ENCODE measurements around the gene BBS1. TPM values are rescaled to one million over a fixed set of nuclear protein-coding genes. Genes with fewer than 3 reads are reported as not detected.

BBS1 gene
- total and polyA plus RNA-seq, 4 experiments from 2014 or later = 8.9 to 41.3 (median 26.4) TPM

- intact Hi-C loops (cut with micrococcal nuclease) = loop anchor here (1.0 to 5.0 kb wide), 3 partner anchors 14 to 151 kb away; partner anchors contain the start of genes DPP3 and RBM14
- H3K4me1 ChIP-seq (ENCODE audit: insufficient read depth, low read length) = peaks cover 20% of the 10 kb centered on the region
- peak within 1 kb of the TSS; percentile 91 to 97 (median 95) for H3K27ac Mint-ChIP-seq
- no peaks in the 10 kb centered on the region for H3K36me3 ChIP-seq (ENCODE audit: insufficient read depth, low read length)
- ChIA-PET CTCF (ENCODE audit: partially characterized antibody) (interaction anchor here (0.5 to 1.6 kb wide), 5 partner anchors 12 to 702 kb away, joined by 3 to 5 read pairs (median 4); partner anchors contain the start of genes DPP3 and MRPL11), POLR2A (ENCODE audit: partially characterized antibody) (interaction anchor here (0.6 to 5.7 kb wide), 18 partner anchors 10 to 414 kb away, joined by 3 to 72 read pairs (median 4); partner anchors contain the start of genes ACTN3, BBS1, DPP3 and MRPL11)
- peak within 1 kb of the TSS; percentile 81 for H3K27ac ChIP-seq (ENCODE audit: low read depth, low read length)
- H3K9me3 ChIP-seq (ENCODE audit: control insufficient read depth in 1 of 2, low read length in 2 of 2) = no peaks in the 10 kb centered on the region
- peaks cover 13 to 33% (median 21%) of the 10 kb centered on the region in 4 donors for H3K4me1 Mint-ChIP-seq
- H3K4me3 ChIP-seq (ENCODE audit: low read length in 2 of 2) = peak within 1 kb of the TSS; percentile 58 to 65
- H3K27me3 Mint-ChIP-seq = no peaks in the 10 kb centered on the region
- H3K4me3 Mint-ChIP-seq = peak within 1 kb of the TSS; percentile 89 to 94 (median 90)
- peaks cover 0 to 3% (median under 1%) of the 10 kb centered on the region in 8 donors for H3K9me3 Mint-ChIP-seq
- H3K36me3 Mint-ChIP-seq = peaks cover 3 to 5% of the 10 kb centered on the region in 2 donors
- peak; percentile 91 to 95 (median 92) for DNase-seq
- no peaks in the 10 kb centered on the region for H3K27me3 ChIP-seq (ENCODE audit: insufficient read depth, low read length)
These were observed 44.0 kb upstream of the BBS1 start, which contains the start of gene PELI3 for GRCh38 chr11:66466225-66467033. Gene PELI3 (plus strand): TSS chr11:66466905. CDS start chr11:66468129, 1,224 bp downstream.

DNA sequence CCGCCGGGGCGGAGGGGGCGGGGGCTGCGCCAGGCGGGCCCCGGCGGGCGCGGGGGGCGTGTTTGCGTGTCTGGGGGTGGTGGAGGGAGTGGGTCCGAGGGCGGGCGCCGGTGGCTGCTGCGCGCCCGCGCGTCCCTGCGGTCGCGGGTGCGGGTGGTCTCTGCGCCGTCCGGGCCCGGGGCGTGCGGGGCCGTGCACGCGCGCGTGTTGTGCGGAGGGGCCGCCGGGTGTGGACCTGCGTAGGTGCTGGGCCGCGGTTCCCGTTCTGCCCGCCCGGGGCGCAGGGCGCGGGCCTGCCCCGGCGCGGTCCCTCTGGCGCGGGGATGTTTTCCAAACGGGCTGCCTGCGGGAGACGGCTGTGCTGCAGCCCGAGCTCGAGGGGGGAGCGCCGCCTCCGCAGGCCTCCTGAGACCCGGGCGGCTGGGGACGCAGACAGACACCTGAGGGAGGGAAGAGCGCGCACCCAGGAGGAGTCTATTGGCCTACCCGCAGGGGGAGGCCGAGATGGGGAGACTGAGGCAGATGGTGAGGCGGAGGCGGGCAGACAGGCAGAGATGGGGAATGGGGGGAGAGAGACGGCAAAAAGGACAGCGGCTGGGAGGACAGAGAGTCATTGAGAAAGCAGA, 43.3 kb upstream of the BBS1 start:
- POLR2A ChIA-PET (ENCODE audit: partially characterized antibody) = interaction anchor here (0.6 to 5.7 kb wide), 15 partner anchors 11 to 414 kb away, joined by 3 to 72 read pairs (median 6); partner anchors contain the start of genes ACTN3, BBS1, DPP3 and MRPL11
- DNase-seq = peak in 1 of 5 donors; percentile 50
- CTCF ChIA-PET (ENCODE audit: partially characterized antibody) = interaction anchor here (1.0 to 1.6 kb wide), 4 partner anchors 11 to 17 kb away, joined by 3 to 4 read pairs (median 4); partner anchors contain the start of gene DPP3
- Mint-ChIP-seq H3K9me3 (peaks cover 0 to 3% (median under 1%) of the 10 kb centered on the region in 8 donors), H3K36me3 (peaks cover 3 to 5% of the 10 kb centered on the region in 2 donors), H3K4me3 (peak overlapping the region; percentile 88 to 91 (median 90)), H3K27ac (peak overlapping the region; percentile 42 to 96 (median 90)), H3K27me3 (no peaks in the 10 kb centered on the region), H3K4me1 (peaks cover 13 to 33% (median 21%) of the 10 kb centered on the region in 4 donors)
- H3K9me3 ChIP-seq (ENCODE audit: control insufficient read depth in 1 of 2, low read length in 2 of 2) = no peaks in the 10 kb centered on the region
- intact Hi-C loops (cut with micrococcal nuclease) = loop anchor here (5.0 kb wide), 1 partner anchor 150 kb away; the partner anchor contains the start of gene RBM14
- no peaks in the 10 kb centered on the region for H3K36me3 ChIP-seq (ENCODE audit: insufficient read depth, low read length)
- no peaks in the 10 kb centered on the region for H3K27me3 ChIP-seq (ENCODE audit: insufficient read depth, low read length)
- peaks cover 20% of the 10 kb centered on the region for H3K4me1 ChIP-seq (ENCODE audit: insufficient read depth, low read length)
- H3K27ac ChIP-seq (ENCODE audit: low read depth, low read length) = peak overlapping the region; percentile 56
- H3K4me3 ChIP-seq (ENCODE audit: low read length in 2 of 2) = peak overlapping the region; percentile 58 to 65

DNA sequence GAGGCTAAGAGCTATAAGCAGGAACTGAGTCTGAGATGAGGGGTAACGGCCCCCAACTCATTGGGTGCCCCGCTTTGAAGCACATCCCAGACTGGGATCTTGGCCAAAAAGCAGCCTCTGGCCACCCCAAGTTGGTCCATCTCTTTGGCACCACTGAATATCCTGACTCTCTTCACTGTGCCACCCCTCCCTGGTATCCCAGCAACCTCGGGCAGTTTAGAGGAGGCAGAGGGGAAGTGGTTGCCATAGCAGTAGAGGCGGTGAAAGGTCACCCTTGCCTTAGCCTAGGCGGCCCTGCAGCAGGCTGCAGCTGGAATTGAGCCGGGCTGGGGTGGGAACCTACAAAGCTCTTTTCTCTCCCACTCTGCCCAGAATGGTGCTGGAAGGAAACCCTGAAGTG, 42.7 kb upstream of the BBS1 start:
- ChIA-PET CTCF (ENCODE audit: partially characterized antibody) (interaction anchor here (1.0 to 1.6 kb wide), 3 partner anchors 11 to 16 kb away, joined by 3 to 4 read pairs (median 4); partner anchors contain the start of gene DPP3), POLR2A (ENCODE audit: partially characterized antibody) (interaction anchor here (0.6 to 5.7 kb wide), 7 partner anchors 11 to 210 kb away, joined by 3 to 72 read pairs (median 7); partner anchors contain the start of genes ACTN3, DPP3, MRPL11 and RBM4B)
- Mint-ChIP-seq H3K27me3 (no peaks in the 10 kb centered on the region), H3K36me3 (peaks cover 5% of the 10 kb centered on the region in 2 donors), H3K27ac (peak overlapping the region; percentile 42 to 96 (median 90)), H3K4me1 (peaks cover 13 to 33% (median 21%) of the 10 kb centered on the region in 4 donors), H3K9me3 (peaks cover 0 to 2% (median under 1%) of the 10 kb centered on the region in 8 donors), H3K4me3 (peak overlapping the region; percentile 88 to 91 (median 90))
- no peaks in the 10 kb centered on the region for H3K9me3 ChIP-seq (ENCODE audit: control insufficient read depth in 1 of 2, low read length in 2 of 2)
- intact Hi-C loops (cut with micrococcal nuclease) = loop anchor here (5.0 kb wide), 1 partner anchor 150 kb away; the partner anchor contains the start of gene RBM14
- H3K4me1 ChIP-seq (ENCODE audit: insufficient read depth, low read length) = peaks cover 20% of the 10 kb centered on the region
- H3K36me3 ChIP-seq (ENCODE audit: insufficient read depth, low read length) = peaks cover 6% of the 10 kb centered on the region
- DNase-seq = peak; percentile 12 to 48 (median 21)
- peak overlapping the region; percentile 58 to 65 for H3K4me3 ChIP-seq (ENCODE audit: low read length in 2 of 2)
- no peaks in the 10 kb centered on the region for H3K27me3 ChIP-seq (ENCODE audit: insufficient read depth, low read length)
- peak overlapping the region; percentile 56 for H3K27ac ChIP-seq (ENCODE audit: low read depth, low read length)

DNA sequence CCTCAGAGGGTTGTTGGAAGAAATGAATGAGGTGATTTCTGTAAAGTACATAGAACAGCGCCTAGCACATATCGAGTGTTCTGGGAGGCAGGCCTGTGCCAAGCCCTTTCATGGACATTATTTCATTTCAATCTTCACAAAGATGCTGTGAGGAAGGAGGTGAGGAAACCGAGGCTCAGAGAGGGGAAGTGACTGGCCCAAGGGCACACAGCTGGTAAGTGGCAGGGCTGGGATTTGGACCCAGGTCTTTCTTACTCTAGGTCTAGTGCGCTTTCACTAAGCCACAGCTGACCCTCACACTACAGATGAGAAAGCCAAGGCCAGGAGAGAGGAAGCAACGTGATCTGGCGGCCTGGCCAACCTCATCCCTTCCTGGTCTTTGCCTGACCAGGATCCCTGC, 41.7 kb upstream of the BBS1 start:
- Mint-ChIP-seq H3K4me3 (peak overlapping the region in 7 of 8 donors; percentile 39 to 91 (median 89)), H3K27ac (peak overlapping the region in 4 of 7 donors; percentile 46 to 66 (median 60)), H3K4me1 (peaks cover 11 to 33% (median 21%) of the 10 kb centered on the region in 4 donors), H3K36me3 (peaks cover 5 to 7% of the 10 kb centered on the region in 2 donors), H3K9me3 (no peaks in the 10 kb centered on the region), H3K27me3 (no peaks in the 10 kb centered on the region)
- DNase-seq = no peak
- Histone ChIP-seq H3K4me3 (ENCODE audit: low read length in 2 of 2) (no peak overlapping the region), H3K9me3 (ENCODE audit: control insufficient read depth in 1 of 2, low read length in 2 of 2) (no peaks in the 10 kb centered on the region), H3K27ac (ENCODE audit: low read depth, low read length) (no peak overlapping the region), H3K36me3 (ENCODE audit: insufficient read depth, low read length) (peaks cover 9% of the 10 kb centered on the region), H3K4me1 (ENCODE audit: insufficient read depth, low read length) (peaks cover 20% of the 10 kb centered on the region), H3K27me3 (ENCODE audit: insufficient read depth, low read length) (no peaks in the 10 kb centered on the region)
- intact Hi-C loops (cut with micrococcal nuclease) = loop anchor here (5.0 kb wide), 1 partner anchor 149 kb away; the partner anchor contains the start of gene RBM14
- CTCF ChIA-PET (ENCODE audit: partially characterized antibody) = interaction anchor here (0.7 to 1.7 kb wide), 5 partner anchors 10 to 208 kb away, joined by 3 to 7 read pairs (median 4); partner anchors contain the start of genes DPP3 and MRPL11
- POLR2A ChIA-PET (ENCODE audit: partially characterized antibody) = interaction anchor here (1.0 to 5.7 kb wide), 3 partner anchors 12 to 47 kb away, joined by 4 to 72 read pairs (median 7); partner anchors contain the start of genes DPP3 and MRPL11

GRCh38 chr11:66469441-66469840, 41.0 kb upstream of the BBS1 start:
- no peaks in the 10 kb centered on the region for H3K27me3 Mint-ChIP-seq
- no peaks in the 10 kb centered on the region for H3K9me3 Mint-ChIP-seq
- no peaks in the 10 kb centered on the region for H3K27me3 ChIP-seq (ENCODE audit: insufficient read depth, low read length)
- H3K4me3 ChIP-seq (ENCODE audit: low read length in 2 of 2) = no peak overlapping the region
- CTCF ChIA-PET (ENCODE audit: partially characterized antibody) = interaction anchor here (0.6 to 1.7 kb wide), 6 partner anchors 9 to 207 kb away, joined by 3 to 7 read pairs (median 4); partner anchors contain the start of genes DPP3 and MRPL11
- H3K4me1 Mint-ChIP-seq = peaks cover 11 to 33% (median 21%) of the 10 kb centered on the region in 4 donors
- no peak overlapping the region for H3K27ac Mint-ChIP-seq
- POLR2A ChIA-PET (ENCODE audit: partially characterized antibody) = interaction anchor here (1.0 to 5.7 kb wide), 3 partner anchors 11 to 48 kb away, joined by 4 to 72 read pairs (median 7); partner anchors contain the start of genes DPP3 and MRPL11
- H3K27ac ChIP-seq (ENCODE audit: low read depth, low read length) = no peak overlapping the region
- peaks cover 20% of the 10 kb centered on the region for H3K4me1 ChIP-seq (ENCODE audit: insufficient read depth, low read length)
- no peaks in the 10 kb centered on the region for H3K9me3 ChIP-seq (ENCODE audit: control insufficient read depth in 1 of 2, low read length in 2 of 2)
- no peak for DNase-seq
- H3K36me3 Mint-ChIP-seq = peaks cover 5 to 9% of the 10 kb centered on the region in 2 donors
- intact Hi-C loops (cut with micrococcal nuclease) = loop anchor here (5.0 kb wide), 1 partner anchor 148 kb away; the partner anchor contains the start of gene RBM14
- H3K36me3 ChIP-seq (ENCODE audit: insufficient read depth, low read length) = peaks cover 9% of the 10 kb centered on the region
- H3K4me3 Mint-ChIP-seq = peak overlapping the region in 1 of 8 donors; percentile 4

DNA sequence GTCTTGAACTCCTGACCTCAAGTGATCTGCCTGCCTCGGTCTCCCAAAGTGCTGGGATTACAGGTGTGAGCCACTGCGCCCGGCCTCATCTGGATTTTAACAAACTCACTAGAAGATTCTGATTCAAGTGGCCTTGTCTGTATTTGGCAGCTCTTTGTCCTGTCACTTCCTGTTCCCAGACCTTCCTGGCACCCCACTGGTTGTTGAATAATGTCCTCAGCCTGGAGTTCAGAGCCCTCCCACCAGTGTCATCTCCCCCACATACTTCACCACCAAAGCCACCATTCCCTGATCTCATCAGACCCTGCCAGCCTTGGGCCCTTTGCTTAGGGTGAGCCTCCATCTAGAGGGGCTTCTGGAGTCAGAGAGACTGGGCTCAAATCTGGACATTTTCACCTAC, 40.4 kb upstream of the BBS1 start:
- peaks cover 9% of the 10 kb centered on the region for H3K36me3 ChIP-seq (ENCODE audit: insufficient read depth, low read length)
- peaks cover 20% of the 10 kb centered on the region for H3K4me1 ChIP-seq (ENCODE audit: insufficient read depth, low read length)
- peak overlapping the region in 2 of 8 donors; percentile 46 to 58 for H3K4me3 Mint-ChIP-seq
- CTCF ChIA-PET (ENCODE audit: partially characterized antibody) = interaction anchor here (0.6 to 1.7 kb wide), 4 partner anchors 9 to 41 kb away, joined by 3 to 7 read pairs (median 3); no protein-coding TSS in a partner anchor
- H3K27ac Mint-ChIP-seq = peak overlapping the region in 4 of 7 donors; percentile 13 to 49 (median 38)
- POLR2A ChIA-PET (ENCODE audit: partially characterized antibody) = interaction anchor here (1.5 to 5.7 kb wide), 2 partner anchors 10 kb away, joined by 7 to 72 read pairs; partner anchors contain the start of gene DPP3
- peaks cover 11 to 33% (median 21%) of the 10 kb centered on the region in 4 donors for H3K4me1 Mint-ChIP-seq
- intact Hi-C loops (cut with micrococcal nuclease) = no loop called here
- H3K36me3 Mint-ChIP-seq = peaks cover 5 to 9% of the 10 kb centered on the region in 2 donors
- H3K27me3 Mint-ChIP-seq = no peaks in the 10 kb centered on the region
- no peak for DNase-seq
- H3K27me3 ChIP-seq (ENCODE audit: insufficient read depth, low read length) = no peaks in the 10 kb centered on the region
- H3K4me3 ChIP-seq (ENCODE audit: low read length in 2 of 2) = no peak overlapping the region
- H3K9me3 ChIP-seq (ENCODE audit: control insufficient read depth in 1 of 2, low read length in 2 of 2) = no peaks in the 10 kb centered on the region
- no peaks in the 10 kb centered on the region for H3K9me3 Mint-ChIP-seq
- H3K27ac ChIP-seq (ENCODE audit: low read depth, low read length) = no peak overlapping the region
